ENCODE results near the gene FHAD1.

The FHAD1 gene

GRCh38 chr1:15332525-15332924 is 85.5 kb downstream of the FHAD1 start:
- POLR2A ChIA-PET: no interaction called here
- TF ChIP-seq, protein P1, sequence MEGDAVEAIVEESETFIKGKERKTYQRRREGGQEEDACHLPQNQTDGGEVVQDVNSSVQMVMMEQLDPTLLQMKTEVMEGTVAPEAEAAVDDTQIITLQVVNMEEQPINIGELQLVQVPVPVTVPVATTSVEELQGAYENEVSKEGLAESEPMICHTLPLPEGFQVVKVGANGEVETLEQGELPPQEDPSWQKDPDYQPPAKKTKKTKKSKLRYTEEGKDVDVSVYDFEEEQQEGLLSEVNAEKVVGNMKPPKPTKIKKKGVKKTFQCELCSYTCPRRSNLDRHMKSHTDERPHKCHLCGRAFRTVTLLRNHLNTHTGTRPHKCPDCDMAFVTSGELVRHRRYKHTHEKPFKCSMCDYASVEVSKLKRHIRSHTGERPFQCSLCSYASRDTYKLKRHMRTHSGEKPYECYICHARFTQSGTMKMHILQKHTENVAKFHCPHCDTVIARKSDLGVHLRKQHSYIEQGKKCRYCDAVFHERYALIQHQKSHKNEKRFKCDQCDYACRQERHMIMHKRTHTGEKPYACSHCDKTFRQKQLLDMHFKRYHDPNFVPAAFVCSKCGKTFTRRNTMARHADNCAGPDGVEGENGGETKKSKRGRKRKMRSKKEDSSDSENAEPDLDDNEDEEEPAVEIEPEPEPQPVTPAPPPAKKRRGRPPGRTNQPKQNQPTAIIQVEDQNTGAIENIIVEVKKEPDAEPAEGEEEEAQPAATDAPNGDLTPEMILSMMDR (IDR thresholded peaks at IDR 0.05; ENCODE audit: control extremely low read depth, extremely low read depth, low read depth, missing control alignments): no peak
- DNase-seq (ENCODE audit: extremely low spot score): no peak
- CTCF ChIA-PET: interaction anchor here (1.0 to 5.8 kb wide), 3 partner anchors 9 to 99 kb away, joined by 3 to 44 read pairs (median 10); no protein-coding TSS in a partner anchor

GRCh38 chr1:15332952-15333715 is 86.1 kb downstream of the FHAD1 start:
- POLR2A ChIA-PET: no interaction called here

GRCh38 chr1:15334995-15335394 is 88.0 kb downstream of the FHAD1 start:
- POLR2A ChIA-PET: no interaction called here
- CTCF ChIA-PET: interaction anchor here (0.9 to 5.8 kb wide), 2 partner anchors 11 to 65 kb away, joined by 3 to 44 read pairs; no protein-coding TSS in a partner anchor
- TF ChIP-seq, protein P1 (IDR thresholded peaks at IDR 0.05; ENCODE audit: control extremely low read depth, extremely low read depth, low read depth, missing control alignments): no peak
- DNase-seq (ENCODE audit: extremely low spot score): no peak

More at GRCh38 chr1:15332952-15333715, 86.1 kb downstream of the FHAD1 start:
- CTCF ChIA-PET: interaction anchor here (1.0 to 5.8 kb wide), 3 partner anchors 9 to 98 kb away, joined by 3 to 44 read pairs (median 10); no protein-coding TSS in a partner anchor
- no peak for DNase-seq (ENCODE audit: extremely low spot score)
- TF ChIP-seq, protein P1 (IDR thresholded peaks at IDR 0.05; ENCODE audit: control extremely low read depth, extremely low read depth, low read depth, missing control alignments): no peak

GRCh38 chr1:15336866-15337265 is 89.8 kb downstream of the FHAD1 start:
- ChIA-PET CTCF (interaction anchor here (1.2 to 5.8 kb wide), 2 partner anchors 13 to 94 kb away, joined by 3 to 44 read pairs; no protein-coding TSS in a partner anchor), POLR2A (no interaction called here)
- no peak for DNase-seq (ENCODE audit: extremely low spot score)
- TF ChIP-seq, protein P1 (IDR thresholded peaks at IDR 0.05; ENCODE audit: control extremely low read depth, extremely low read depth, low read depth, missing control alignments): no peak

DNA sequence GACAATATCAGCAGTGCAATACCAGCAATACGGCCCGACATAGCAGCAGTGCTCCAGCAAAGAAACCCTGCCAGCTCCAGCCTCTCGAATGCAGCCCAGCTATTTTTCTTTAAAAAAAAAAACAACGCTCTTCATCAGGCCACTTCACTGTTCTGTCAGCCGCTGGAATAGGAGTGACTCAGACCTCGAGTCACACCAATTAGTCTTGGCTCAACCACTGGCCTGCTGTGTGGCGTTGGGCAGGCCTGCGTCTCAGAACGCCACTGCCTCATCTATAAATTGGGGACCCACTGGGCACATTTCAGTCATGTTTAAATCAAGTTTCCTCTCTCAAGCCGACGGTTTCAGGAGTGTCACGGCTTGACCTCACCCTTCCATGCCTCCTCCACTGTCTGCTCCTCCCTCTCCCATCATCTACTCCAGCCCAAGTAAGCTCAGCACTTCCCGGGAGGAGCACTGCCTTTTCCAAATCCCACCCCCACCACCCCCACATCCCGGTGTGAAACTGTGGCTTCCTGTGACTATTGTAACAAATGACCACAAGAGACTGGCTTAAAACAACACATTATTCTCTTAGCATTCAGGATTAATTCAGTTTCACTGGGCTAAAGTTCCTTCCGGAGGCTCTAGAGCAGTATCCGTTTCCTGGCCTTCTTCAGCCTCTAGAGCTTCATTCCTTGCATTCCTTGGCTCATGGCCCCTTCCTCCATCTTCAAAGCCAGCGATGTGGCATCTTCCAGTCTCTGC is 90.8 kb downstream of the FHAD1 start:
- POLR2A ChIA-PET: no interaction called here
- DNase-seq (ENCODE audit: extremely low spot score): no peak

DNA sequence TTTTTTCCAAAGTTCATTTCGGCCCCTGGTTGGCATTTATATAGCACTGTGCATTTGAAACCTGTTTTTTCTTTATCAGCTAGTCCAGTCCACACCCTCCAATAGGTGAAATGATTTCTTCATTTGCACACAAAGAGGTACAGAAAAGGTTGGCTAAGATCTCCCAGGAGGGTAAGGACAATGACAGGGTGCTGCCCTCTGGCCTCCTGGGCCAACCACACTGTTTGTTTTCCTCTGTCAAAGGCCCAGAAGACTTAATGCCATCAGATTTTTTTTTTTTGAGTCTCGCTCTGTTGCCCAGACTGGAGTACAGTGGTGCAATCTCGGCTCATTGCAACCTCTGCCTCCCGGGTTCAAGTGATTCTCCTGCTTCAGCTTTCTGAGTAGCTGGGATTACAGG is 92.5 kb downstream of the FHAD1 start:
- ChIA-PET CTCF (interaction anchor here (0.6 to 5.8 kb wide), 4 partner anchors 15 to 92 kb away, joined by 3 to 26 read pairs (median 4); no protein-coding TSS in a partner anchor), POLR2A (no interaction called here)
- TF ChIP-seq, protein P1 (IDR thresholded peaks at IDR 0.05; ENCODE audit: control extremely low read depth, extremely low read depth, low read depth, missing control alignments): no peak
- DNase-seq (ENCODE audit: extremely low spot score): no peak

More for the DNA sequence above, 90.8 kb downstream of the FHAD1 start:
- CTCF ChIA-PET: interaction anchor here (1.2 to 5.8 kb wide), 2 partner anchors 14 to 93 kb away, joined by 3 to 26 read pairs; no protein-coding TSS in a partner anchor
- TF ChIP-seq, protein P1 (IDR thresholded peaks at IDR 0.05; ENCODE audit: control extremely low read depth, extremely low read depth, low read depth, missing control alignments): no peak

Data from GM10248 (cell line).